Spleen (tissue), 11 donors: ENCODE data around the gene EDEM3. TPM values are rescaled to one million over a fixed set of nuclear protein-coding genes. Genes with fewer than 3 reads are reported as not detected.

Source experiments
- DNase-seq: peaks from one replicate; pipeline ENCODE4 v3.0.0-alpha.2; 2020
- H3K27ac ChIP-seq, 8 donors: fragments of 200-600 bp; sonication (generic) in 7 of 8; 1 replicate in 4 of 8; 2 replicates in 4 of 8; pipeline versions ENCODE4 v1.5.0 to v1.8.0; 2016 to 2021; ENCODE audit warnings: inconsistent platforms in 4 of 8, mild to moderate bottlenecking in 4 of 8, moderate library complexity in 1 of 8
- H3K27me3 ChIP-seq, 7 donors: fragments of 200-600 bp; sonication (generic) in 6 of 7; replicated peaks in 1 of 7; 1 replicate in 4 of 7; 2 replicates in 3 of 7; pipeline versions ENCODE4 v1.5.0 to v1.8.0; 2016 to 2021; ENCODE audit warnings: inconsistent platforms in 3 of 7, mild to moderate bottlenecking in 1 of 7
- H3K36me3 ChIP-seq, 6 donors: fragments of 200-600 bp; sonication (generic) in 5 of 6; 1 replicate in 4 of 6; 2 replicates in 2 of 6; pipeline versions ENCODE4 v1.5.0 to v1.8.0; 2016 to 2021; ENCODE audit warnings: inconsistent platforms in 2 of 6
- H3K4me1 ChIP-seq, 6 donors: fragments of 200-600 bp; sonication (generic) in 5 of 6; 1 replicate in 3 of 6; 2 replicates in 3 of 6; pipeline versions ENCODE4 v1.5.0 to v1.8.0; 2016 to 2021; ENCODE audit warnings: inconsistent platforms in 3 of 6
- H3K4me3 ChIP-seq, 8 donors: fragments of 200-600 bp; sonication (generic) in 7 of 8; 1 replicate in 4 of 8; 2 replicates in 4 of 8; pipeline versions ENCODE4 v1.5.0 to v1.8.0; 2016 to 2021; ENCODE audit warnings: inconsistent platforms in 4 of 8, mild to moderate bottlenecking in 4 of 8, moderate library complexity in 2 of 8
- H3K9me3 ChIP-seq, 8 donors: fragments of 200-600 bp; sonication (generic) in 7 of 8; 1 replicate in 4 of 8; 2 replicates in 4 of 8; pipeline versions ENCODE4 v1.5.0 to v1.8.0; 2016 to 2021; ENCODE audit warnings: inconsistent platforms in 4 of 8
- POLR2A ChIP-seq, 3 donors: fragments of 450-650 bp; IDR thresholded peaks; one replicate each; pipeline ENCODE4 v1.5.1; 2017; ENCODE audit warnings: antibody characterized with exemption in 3 of 3, mild to moderate bottlenecking in 1 of 3
- POLR2AphosphoS5 ChIP-seq, 3 donors: sonication (generic); formaldehyde crosslinking; IDR thresholded peaks; one replicate each; pipeline ENCODE4 v1.5.1; 2017; ENCODE audit warnings: antibody characterized with exemption in 3 of 3
- whole genome bisulfite sequencing, 5 donors: extraction: QIAGEN DNeasy Blood & Tissue Kit in 3 of 5; methylation state at CpG; one replicate each; pipeline versions ENCODE4 v1.1.5 to v1.1.7; 2013 to 2018; 5-methylcytosine and 5-hydroxymethylcytosine counted together
- intact Hi-C: fragments of 100-400 bp; cut with DNase I; formaldehyde crosslinking; loops from one replicate; pipeline ENCODE4 v1.15.0; 2023; ENCODE audit warnings: low total_unique reads
- polyA plus RNA-seq, 3 donors: library from polyadenylated mRNA; stranded (reverse); fragments of 200-250 nt; gene quantifications; one replicate each; pipeline ENCODE4 v1.2.1, GENCODE V29; 2013
- total RNA-seq, 7 donors: library from RNA; depleted of rRNA in 3 of 7; stranded (reverse); fragments of >200 nt in 3 of 7; fragmentation: NEBNext Ultra II Directional in 4 of 7; extraction: Animal tissue kit (Norgen Biotek cat#: 25700) in 4 of 7; gene quantifications; one replicate each; pipeline versions ENCODE4 v1.1.0 to v1.2.1, GENCODE V29; 2016 to 2021
- TF ChIP-seq, protein P1 (sequence below), 11 experiments: fragments of 200-600 bp in 7 of 11; fragments of 450-650 bp in 4 of 11; sonication (generic) in 4 of 11; IDR thresholded peaks in 8 of 11; conservative IDR thresholded peaks in 3 of 11; 1 replicate in 7 of 11; 2 replicates in 4 of 11; pipeline versions ENCODE4 v1.4.0 to v1.8.0; 2016 to 2021; ENCODE audit warnings: antibody characterized with exemption in 11 of 11, inconsistent platforms in 4 of 11, mild to moderate bottlenecking in 1 of 11
- donor health status: healthy with polysubstance abuse.
- donor health status: DM: no; HTN: no; CAD: no; lungs with moderate emphysema.
- donor health status: DM: no; HTN: no; CAD: no.
- donor health status: Bipolar disorder and iron deficiency.
- donor health status: healthy.
- donor health status: DM: no; HTN: no; CAD: no.
- donor health status: DM: yes; HTN: yes; CAD: no.

Gene EDEM3
- total and polyA plus RNA-seq, 10 donors: 7.2 to 49.8 (median 31.9) TPM

- no peak for DNase-seq
- intact Hi-C loops: loop anchor here (10.0 kb wide), 1 partner anchor 617 kb away; no protein-coding TSS in a partner anchor
Measured at GRCh38 chr1:184691719-184692324, 62.8 kb downstream of the EDEM3 start.

GRCh38 chr1:184686540-184686939, 68.1 kb downstream of the EDEM3 start:
- Histone ChIP-seq H3K27ac (no peak overlapping the region), H3K36me3 (peaks cover 0 to 17% (median 0%) of the 10 kb centered on the region in 6 donors), H3K4me3 (no peak overlapping the region), H3K9me3 (peaks cover 0 to 10% (median 6%) of the 10 kb centered on the region in 8 donors), H3K27me3 (no peaks in the 10 kb centered on the region), H3K4me1 (peaks cover 0 to 8% (median 1%) of the 10 kb centered on the region in 6 donors)
- WGBS, 5 donors: 47 to 69% (median 62%) methylated on average over 3 of the region's 3 CpGs
- TF ChIP-seq POLR2A (IDR thresholded peaks at IDR 0.05): no peak
- no peak for DNase-seq
- intact Hi-C loops: loop anchor here (10.0 kb wide), 1 partner anchor 1032 kb away; the partner anchor contains the start of gene APOBEC4

More at GRCh38 chr1:184691719-184692324, 62.8 kb downstream of the EDEM3 start:
- H3K9me3 ChIP-seq: no peaks in the 10 kb centered on the region
- 39 to 56% (median 53%) methylated on average over 4 of the region's 4 CpGs for WGBS, 5 donors
- no peak overlapping the region for H3K27ac ChIP-seq
- no peaks in the 10 kb centered on the region for H3K27me3 ChIP-seq
- H3K36me3 ChIP-seq: peaks cover 0 to 70% (median 32%) of the 10 kb centered on the region in 6 donors
- TF ChIP-seq, protein P1, sequence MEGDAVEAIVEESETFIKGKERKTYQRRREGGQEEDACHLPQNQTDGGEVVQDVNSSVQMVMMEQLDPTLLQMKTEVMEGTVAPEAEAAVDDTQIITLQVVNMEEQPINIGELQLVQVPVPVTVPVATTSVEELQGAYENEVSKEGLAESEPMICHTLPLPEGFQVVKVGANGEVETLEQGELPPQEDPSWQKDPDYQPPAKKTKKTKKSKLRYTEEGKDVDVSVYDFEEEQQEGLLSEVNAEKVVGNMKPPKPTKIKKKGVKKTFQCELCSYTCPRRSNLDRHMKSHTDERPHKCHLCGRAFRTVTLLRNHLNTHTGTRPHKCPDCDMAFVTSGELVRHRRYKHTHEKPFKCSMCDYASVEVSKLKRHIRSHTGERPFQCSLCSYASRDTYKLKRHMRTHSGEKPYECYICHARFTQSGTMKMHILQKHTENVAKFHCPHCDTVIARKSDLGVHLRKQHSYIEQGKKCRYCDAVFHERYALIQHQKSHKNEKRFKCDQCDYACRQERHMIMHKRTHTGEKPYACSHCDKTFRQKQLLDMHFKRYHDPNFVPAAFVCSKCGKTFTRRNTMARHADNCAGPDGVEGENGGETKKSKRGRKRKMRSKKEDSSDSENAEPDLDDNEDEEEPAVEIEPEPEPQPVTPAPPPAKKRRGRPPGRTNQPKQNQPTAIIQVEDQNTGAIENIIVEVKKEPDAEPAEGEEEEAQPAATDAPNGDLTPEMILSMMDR (IDR thresholded peaks at IDR 0.05 in 8 of 11, conservative IDR thresholded peaks at IDR 0.05 in 3 of 11): peak in 9 of 11 experiments; percentile 17 to 67 (median 57)
- no peak for TF ChIP-seq POLR2AphosphoS5 (IDR thresholded peaks at IDR 0.05)
- TF ChIP-seq POLR2A (IDR thresholded peaks at IDR 0.05): no peak
- no peak overlapping the region for H3K4me3 ChIP-seq
- no peaks in the 10 kb centered on the region for H3K4me1 ChIP-seq

DNA sequence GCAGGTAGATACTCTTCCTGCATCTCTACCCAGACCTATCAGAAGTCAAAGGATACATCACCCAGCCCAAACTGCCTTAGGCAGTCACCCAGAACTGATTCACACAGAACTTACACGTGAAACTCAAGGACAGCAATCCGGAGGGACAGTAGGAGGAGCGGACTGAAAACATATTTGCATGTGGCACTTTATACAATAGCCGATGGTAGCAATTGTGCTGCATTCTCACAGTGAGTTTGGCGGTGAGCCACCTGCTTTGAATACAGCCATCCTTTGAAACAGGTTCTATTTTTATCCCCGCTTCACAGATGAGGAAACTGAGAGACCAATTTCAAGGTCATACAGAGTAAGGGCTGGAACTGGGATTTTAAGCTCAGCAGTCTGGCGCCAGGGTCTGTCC, 69.5 kb downstream of the EDEM3 start:
- intact Hi-C loops: loop anchor here (10.0 kb wide), 1 partner anchor 1030 kb away; the partner anchor contains the start of gene APOBEC4
- Histone ChIP-seq H3K4me1 (peaks cover 0 to 8% (median 1%) of the 10 kb centered on the region in 6 donors), H3K9me3 (peaks cover 0 to 23% (median 16%) of the 10 kb centered on the region in 8 donors), H3K4me3 (no peak overlapping the region), H3K36me3 (peaks cover 0 to 7% (median 0%) of the 10 kb centered on the region in 6 donors), H3K27ac (no peak overlapping the region), H3K27me3 (no peaks in the 10 kb centered on the region)
- DNase-seq: no peak
- 65 to 87% (median 80%) methylated on average over 7 of the region's 7 CpGs for WGBS, 5 donors
- TF ChIP-seq, protein P1 (IDR thresholded peaks at IDR 0.05 in 8 of 11, conservative IDR thresholded peaks at IDR 0.05 in 3 of 11): no peak
- no peak for TF ChIP-seq POLR2AphosphoS5 (IDR thresholded peaks at IDR 0.05)
- no peak for TF ChIP-seq POLR2A (IDR thresholded peaks at IDR 0.05)

DNA sequence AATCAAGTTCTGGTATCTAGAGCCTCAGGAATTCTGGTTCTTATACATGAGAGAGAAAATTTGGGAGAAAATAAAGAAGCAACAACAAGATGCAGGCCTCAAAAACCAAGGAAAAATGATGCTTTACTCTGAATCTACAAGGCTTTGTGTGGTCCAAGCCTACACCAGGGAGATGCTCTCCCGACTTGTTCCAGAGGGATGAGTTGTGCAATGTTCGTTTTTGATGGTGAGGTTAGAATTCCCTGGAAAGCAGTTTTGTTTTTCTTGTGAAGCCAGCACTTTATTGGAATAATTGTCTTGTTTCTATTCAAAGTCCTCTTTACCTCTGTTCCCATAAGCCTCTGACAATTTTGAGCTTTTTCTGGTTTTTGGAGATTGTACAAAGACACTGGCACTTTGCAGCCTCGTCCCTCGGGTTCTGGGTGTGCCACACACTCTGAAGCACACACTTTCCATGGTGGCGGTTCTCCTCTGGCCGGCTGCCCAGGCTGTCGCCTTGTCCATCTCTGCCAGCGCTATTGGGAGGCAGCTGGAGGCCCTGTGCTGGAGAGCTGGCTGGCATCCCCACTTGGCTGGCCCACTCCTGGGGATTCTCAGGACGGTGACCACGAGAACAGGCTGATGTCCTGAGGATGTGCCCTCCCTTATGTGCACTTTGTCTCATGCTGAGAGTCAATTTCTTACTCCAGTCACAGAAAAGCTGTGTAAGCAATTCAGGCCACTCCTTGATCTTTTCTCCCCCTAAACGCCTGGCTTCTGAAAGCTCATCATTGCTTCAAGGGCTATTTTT, 70.2 kb downstream of the EDEM3 start:
- Histone ChIP-seq H3K9me3 (peaks cover 0 to 26% (median 20%) of the 10 kb centered on the region in 8 donors), H3K36me3 (peaks cover 0 to under 1% (median 0%) of the 10 kb centered on the region in 6 donors), H3K4me1 (peaks cover 0 to 8% (median 1%) of the 10 kb centered on the region in 6 donors), H3K4me3 (no peak overlapping the region), H3K27me3 (no peaks in the 10 kb centered on the region), H3K27ac (no peak overlapping the region)
- 67 to 84% (median 71%) methylated on average over 11 of the region's 11 CpGs for WGBS, 5 donors
- TF ChIP-seq, protein P1 (IDR thresholded peaks at IDR 0.05 in 8 of 11, conservative IDR thresholded peaks at IDR 0.05 in 3 of 11): no peak
- TF ChIP-seq POLR2AphosphoS5 (IDR thresholded peaks at IDR 0.05): no peak
- TF ChIP-seq POLR2A (IDR thresholded peaks at IDR 0.05): no peak
- intact Hi-C loops: loop anchor here (10.0 kb wide), 1 partner anchor 1030 kb away; the partner anchor contains the start of gene APOBEC4
- DNase-seq: no peak
